HepG2 (cell line): ENCODE measurements around the gene TRIM15. TPM values are rescaled to one million over a fixed set of nuclear protein-coding genes. Genes with fewer than 3 reads are reported as not detected.

ENCODE experiments used
- ATAC-seq: fragments of 200-7000 bp; cut with Tn5 transposase; 3 replicates; pipeline ENCODE4 v1.9.1; 2020; ENCODE audit warnings: mild to moderate bottlenecking, moderate library complexity
- BruUV-seq: library from RNA; stranded (reverse); fragments of 400-500 nt; replicated peaks from 2 replicates; lab custom pipeline; 2021; lab: Mats Ljungman, UMichigan
- CTCF ChIA-PET: fragments of 300-600 bp; formaldehyde crosslinking; extraction: SDS; loops from one replicate; lab custom pipeline; 2021; ENCODE audit warnings: low total read pairs, inconsistent platforms, low intra/inter-chr PET ratio; lab: Yijun Ruan, JAX
- POLR2A ChIA-PET: fragments of 350-600 bp; sonication (Branson Sonifier 250); formaldehyde crosslinking; loops from one replicate; lab custom pipeline; 2020; ENCODE audit warnings: antibody characterized with exemption, inconsistent platforms; lab: Yijun Ruan, JAX
- DNase-seq: peaks from one replicate; pipeline ENCODE4 v3.0.0-alpha.2; 2015; ENCODE audit warnings: low spot score
- FAIRE-seq: peaks from 3 replicates; lab custom pipeline; 2011; peaks lifted over from hg19 to GRCh38; lab: Jason Lieb, UNC
- H2AFZ ChIP-seq: one replicate; pipeline ENCODE4 v1.6.1; 2011; ENCODE audit warnings: low read length, inconsistent platforms
- H3K27ac ChIP-seq: fragments of 300-600 bp; 3 replicates; pipeline ENCODE4 v1.8.0; 2011; ENCODE audit warnings: mixed run types, mild to moderate bottlenecking, mixed read lengths, low read length, inconsistent platforms; ENCODE audit not compliant: insufficient read depth; ENCODE audit errors: extremely low read length
- H3K27me3 ChIP-seq, 2 experiments: fragments of 200-600 bp in 1 of 2; 2 replicates in 1 of 2; 3 replicates in 1 of 2; pipeline versions ENCODE4 v1.6.0 to v1.8.0; 2011; ENCODE audit warnings: low read length in 2 of 2, mild to moderate bottlenecking in 2 of 2, moderate library complexity in 2 of 2, inconsistent platforms in 1 of 2; ENCODE audit not compliant: insufficient read depth in 2 of 2, control insufficient read depth in 1 of 2
- H3K36me3 ChIP-seq, 2 experiments: fragments of 200-600 bp in 1 of 2; replicated peaks in 1 of 2; 2 replicates in 1 of 2; 3 replicates in 1 of 2; pipeline versions ENCODE4 v1.5.1 to v1.8.0; 2011; ENCODE audit warnings: low read length in 2 of 2, inconsistent platforms in 1 of 2; ENCODE audit not compliant: insufficient read depth in 2 of 2, control insufficient read depth in 1 of 2
- H3K4me1 ChIP-seq: 2 replicates; pipeline ENCODE4 v1.5.1; 2012; ENCODE audit warnings: low read length, inconsistent platforms; ENCODE audit not compliant: insufficient read depth
- H3K4me2 ChIP-seq: 2 replicates; pipeline ENCODE4 v1.6.0; 2011; ENCODE audit warnings: low read depth, low read length, inconsistent platforms
- H3K4me3 ChIP-seq, 3 experiments: fragments of 200-600 bp in 1 of 3; sonication (generic), shearing (Covaris generic) in 1 of 3; replicated peaks in 1 of 3; 2 replicates each; pipeline ENCODE4 v1.5.1; 2011 to 2016; ENCODE audit warnings: low read length in 3 of 3, inconsistent platforms in 2 of 3, low read depth in 2 of 3, mild to moderate bottlenecking in 2 of 3, control low read depth in 1 of 3, mixed read lengths in 1 of 3; ENCODE audit not compliant: insufficient read depth in 1 of 3
- H3K79me2 ChIP-seq: one replicate; pipeline ENCODE4 v1.6.1; 2011; ENCODE audit warnings: low read length, inconsistent platforms; ENCODE audit not compliant: insufficient read depth
- H3K9ac ChIP-seq: 2 replicates; pipeline ENCODE4 v1.6.0; 2011; ENCODE audit warnings: mild to moderate bottlenecking, low read depth, low read length, inconsistent platforms; ENCODE audit not compliant: insufficient read depth
- H3K9me3 ChIP-seq: 2 replicates; pipeline ENCODE4 v1.5.1; 2012; ENCODE audit warnings: mild to moderate bottlenecking, low read length
- H4K20me1 ChIP-seq: 2 replicates; pipeline ENCODE4 v1.6.0; 2011; ENCODE audit warnings: inconsistent platforms, mild to moderate bottlenecking, low read length, moderate library complexity; ENCODE audit not compliant: insufficient read depth
- BRF2 ChIP-seq: sonication (generic); formaldehyde crosslinking; IDR thresholded peaks from 2 replicates; pipeline ENCODE4 v1.8.1; 2022; ENCODE audit warnings: mild to moderate bottlenecking, missing genetic modification reagents
- EED ChIP-seq: sonication (generic); formaldehyde crosslinking; IDR thresholded peaks from 2 replicates; pipeline ENCODE4 v1.5.0; 2020; ENCODE audit warnings: mild to moderate bottlenecking, missing genetic modification reagents
- HDAC2 ChIP-seq: sonication (generic); formaldehyde crosslinking; IDR thresholded peaks from 2 replicates; pipeline ENCODE4 v1.4.0; 2020; ENCODE audit warnings: missing genetic modification reagents
- MBD4 ChIP-seq: IDR thresholded peaks from 2 replicates; pipeline ENCODE4 v1.6.1; 2012; ENCODE audit warnings: low read length, inconsistent platforms, borderline replicate concordance
- NCOA2 ChIP-seq: sonication (generic); formaldehyde crosslinking; IDR thresholded peaks from 2 replicates; pipeline ENCODE4 v1.8.0; 2022; ENCODE audit warnings: inconsistent platforms
- NFYB ChIP-seq: sonication (generic); formaldehyde crosslinking; IDR thresholded peaks from 2 replicates; pipeline ENCODE4 v1.4.0; 2020; ENCODE audit warnings: missing genetic modification reagents
- ZBTB3 ChIP-seq: sonication (generic); formaldehyde crosslinking; IDR thresholded peaks from 2 replicates; pipeline ENCODE4 v1.4.0; 2020; ENCODE audit warnings: low read depth, mild to moderate bottlenecking, moderate library complexity, missing genetic modification reagents, borderline replicate concordance
- ZNF460 ChIP-seq: sonication (generic); formaldehyde crosslinking; IDR thresholded peaks from 2 replicates; pipeline ENCODE4 v1.5.1; 2020; ENCODE audit warnings: missing genetic modification reagents, mild to moderate bottlenecking, borderline replicate concordance
- ZNF549 ChIP-seq: sonication (generic); formaldehyde crosslinking; IDR thresholded peaks from 2 replicates; pipeline ENCODE4 v1.5.0; 2020; ENCODE audit warnings: missing genetic modification reagents
- ZNF775 ChIP-seq: sonication (generic); formaldehyde crosslinking; IDR thresholded peaks from 2 replicates; pipeline ENCODE4 v1.4.0; 2020; ENCODE audit warnings: missing genetic modification reagents, mild to moderate bottlenecking, moderate library complexity, borderline replicate concordance
- ZNF841 ChIP-seq: sonication (generic); formaldehyde crosslinking; IDR thresholded peaks from 2 replicates; pipeline ENCODE4 v1.8.1; 2023; ENCODE audit warnings: missing genetic modification reagents, borderline replicate concordance
- WGBS: methylation state at CpG from one replicate; pipeline ENCODE4 v1.1.6; 2017; ENCODE audit warnings: low lambda C conversion rate; 5-methylcytosine and 5-hydroxymethylcytosine counted together
- in situ Hi-C: cut with HindIII; loops from 2 replicates; pipeline ENCODE4 v1.10.0; 2017; ENCODE audit warnings: low pct_unique_long_range_greater_than_20kb; ENCODE audit not compliant: extremely low pct_ligation_motif_present
- intact Hi-C: fragments of 100-400 bp; cut with micrococcal nuclease; formaldehyde crosslinking; loops from one replicate; pipeline ENCODE4 v1.10.0; 2022; ENCODE audit not compliant: unreplicated experiment
- polyA plus RNA-seq, 8 experiments: library from polyadenylated mRNA; depleted of rRNA in 3 of 8; stranded (reverse) in 7 of 8; unstranded in 1 of 8; fragments of >200 nt; fragmentation: Illumina TruSeq in 4 of 8; extraction: Trizol in 4 of 8; gene quantifications; 2 replicates each; pipeline versions ENCODE4 v1.2.1 to v1.2.3, GENCODE V29; 2011 to 2016; ENCODE audit warnings: low read depth in 4 of 8, missing spikeins in 1 of 8, mixed read lengths in 1 of 8; ENCODE audit not compliant: insufficient read depth in 1 of 8
- total RNA-seq, 5 experiments: library from RNA; depleted of rRNA; stranded (reverse); fragments of >200 nt; fragmentation: Illumina TruSeq; extraction: Trizol; gene quantifications; 2 replicates each; pipeline ENCODE4 v1.2.3, GENCODE V29; 2016; ENCODE audit warnings: low read depth in 1 of 5
- TF ChIP-seq, protein P1 (sequence below): sonication (generic); formaldehyde crosslinking; IDR thresholded peaks from 2 replicates; pipeline ENCODE4 v1.5.0; 2020; ENCODE audit warnings: missing genetic modification reagents

Gene TRIM15
- total and polyA plus RNA-seq, 2 of the 13 experiments (the other 11 are each of a cell fraction or from before 2014, with no cell fraction given): 35.1 to 38.2 TPM

- WGBS: 60% methylated on average over 2 of the region's 2 CpGs
- Histone ChIP-seq H3K27me3 (peaks cover 0 to 2% of the 10 kb centered on the region in 2 experiments; a peak in 1 of 5 replicates), H3K4me1 (peaks cover 68% of the 10 kb centered on the region), H2AFZ (no peak overlapping the region), H4K20me1 (no peaks in the 10 kb centered on the region), H3K4me2 (peak overlapping the region; percentile 83), H3K27ac (peak overlapping the region; percentile 15), H3K79me2 (peaks cover 59% of the 10 kb centered on the region), H3K9me3 (no peaks in the 10 kb centered on the region), H3K9ac (peak overlapping the region; percentile 94; the same call in 1 of the 2 replicates), H3K4me3 (peak overlapping the region; percentile 92 to 99 (median 95); a peak in 5 of 6 replicates), H3K36me3 (0 out of 5 replicates have a peak, but pooled peaks cover 0 to 4% of the 10 kb centered on the region in 2 experiments)
- CTCF ChIA-PET: no interaction called here
- ATAC-seq (no peak), FAIRE-seq (no peak), DNase-seq (no peak)
- intact Hi-C loops: no loop called here
- BruUV-seq: no TSS peak
- POLR2A ChIA-PET: no interaction called here
- TF ChIP-seq ZNF775: no peak
- TF ChIP-seq BRF2: no peak
- TF ChIP-seq, protein P1, sequence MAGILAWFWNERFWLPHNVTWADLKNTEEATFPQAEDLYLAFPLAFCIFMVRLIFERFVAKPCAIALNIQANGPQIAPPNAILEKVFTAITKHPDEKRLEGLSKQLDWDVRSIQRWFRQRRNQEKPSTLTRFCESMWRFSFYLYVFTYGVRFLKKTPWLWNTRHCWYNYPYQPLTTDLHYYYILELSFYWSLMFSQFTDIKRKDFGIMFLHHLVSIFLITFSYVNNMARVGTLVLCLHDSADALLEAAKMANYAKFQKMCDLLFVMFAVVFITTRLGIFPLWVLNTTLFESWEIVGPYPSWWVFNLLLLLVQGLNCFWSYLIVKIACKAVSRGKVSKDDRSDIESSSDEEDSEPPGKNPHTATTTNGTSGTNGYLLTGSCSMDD (CRISPR knock-in tag): no peak
- in situ Hi-C loops: no loop called here
Observed at GRCh38 chr6:30211306-30211705, 48.0 kb downstream of the TRIM15 start.

- Histone ChIP-seq H2AFZ (no peak overlapping the region), H3K27me3 (peaks cover 0 to 2% of the 10 kb centered on the region in 2 experiments; a peak in 1 of 5 replicates), H4K20me1 (no peaks in the 10 kb centered on the region), H3K36me3 (0 out of 5 replicates have a peak, but pooled peaks cover 0 to 4% of the 10 kb centered on the region in 2 experiments), H3K4me3 (peak overlapping the region; percentile 92 to 99 (median 95); a peak in 5 of 6 replicates), H3K4me1 (peaks cover 62% of the 10 kb centered on the region), H3K9ac (peak overlapping the region; percentile 94), H3K79me2 (peaks cover 53% of the 10 kb centered on the region), H3K27ac (no peak overlapping the region), H3K9me3 (no peaks in the 10 kb centered on the region), H3K4me2 (peak overlapping the region; percentile 83)
- no peak for FAIRE-seq
- DNase-seq: no peak
- BruUV-seq: no TSS peak
- in situ Hi-C loops: no loop called here
- CTCF ChIA-PET: no interaction called here
- ATAC-seq: no peak
- POLR2A ChIA-PET: no interaction called here
- intact Hi-C loops: no loop called here
- TF ChIP-seq ZBTB3 (CRISPR knock-in tag) (no peak), NCOA2 (CRISPR knock-in tag) (no peak), ZNF460 (no peak), ZNF549 (CRISPR knock-in tag) (no peak), NFYB (CRISPR knock-in tag) (no peak), EED (no peak), MBD4 (no peak), ZNF841 (no peak), HDAC2 (CRISPR knock-in tag) (no peak)
- 32% methylated on average over 3 of the region's 3 CpGs for WGBS
Observed at GRCh38 chr6:30211899-30212298, 48.6 kb downstream of the TRIM15 start.
